ENCODE results near the gene NLGN1.

Gene NLGN1

GRCh38 chr3:173644086-173645082 is 246.8 kb downstream of the NLGN1 start:
- TF ChIP-seq FOXP2 (optimal IDR thresholded peaks at IDR 0.05; ENCODE audit: borderline replicate concordance, extremely low read depth, extremely low read length, insufficient read depth) (no peak), TAF1 (IDR thresholded peaks at IDR 0.05; ENCODE audit: borderline replicate concordance, insufficient read depth, low read length) (no peak), SIN3A (IDR thresholded peaks at IDR 0.05; ENCODE audit: borderline replicate concordance, insufficient read depth, low read length) (no peak), REST (IDR thresholded peaks at IDR 0.05; ENCODE audit: insufficient read depth in 1 of 2, low read depth in 2 of 2, low read length in 2 of 2) (no peak), POLR2AphosphoS5 (IDR thresholded peaks at IDR 0.05; ENCODE audit: low read depth, low read length) (no peak)

GRCh38 chr3:173650596-173650995 is 253.1 kb downstream of the NLGN1 start:
- TF ChIP-seq TAF1 (IDR thresholded peaks at IDR 0.05; ENCODE audit: borderline replicate concordance, insufficient read depth, low read length) (no peak), REST (IDR thresholded peaks at IDR 0.05; ENCODE audit: insufficient read depth in 1 of 2, low read depth in 2 of 2, low read length in 2 of 2) (no peak), POLR2AphosphoS5 (IDR thresholded peaks at IDR 0.05; ENCODE audit: low read depth, low read length) (no peak), SIN3A (IDR thresholded peaks at IDR 0.05; ENCODE audit: borderline replicate concordance, insufficient read depth, low read length) (no peak), FOXP2 (optimal IDR thresholded peaks at IDR 0.05; ENCODE audit: borderline replicate concordance, extremely low read depth, extremely low read length, insufficient read depth) (no peak)

- no peak for TF ChIP-seq POLR2AphosphoS5 (IDR thresholded peaks at IDR 0.05; ENCODE audit: low read depth, low read length)
- TF ChIP-seq REST (IDR thresholded peaks at IDR 0.05; ENCODE audit: insufficient read depth in 1 of 2, low read depth in 2 of 2, low read length in 2 of 2) = no peak
- TF ChIP-seq TAF1 (IDR thresholded peaks at IDR 0.05; ENCODE audit: borderline replicate concordance, insufficient read depth, low read length) = no peak
- no peak for TF ChIP-seq SIN3A (IDR thresholded peaks at IDR 0.05; ENCODE audit: borderline replicate concordance, insufficient read depth, low read length)
- no peak for TF ChIP-seq FOXP2 (optimal IDR thresholded peaks at IDR 0.05; ENCODE audit: borderline replicate concordance, extremely low read depth, extremely low read length, insufficient read depth)
Measured at GRCh38 chr3:173652093-173652492, 254.5 kb downstream of the NLGN1 start.

- TF ChIP-seq POLR2AphosphoS5 (IDR thresholded peaks at IDR 0.05; ENCODE audit: low read depth, low read length) (no peak), FOXP2 (optimal IDR thresholded peaks at IDR 0.05; ENCODE audit: borderline replicate concordance, extremely low read depth, extremely low read length, insufficient read depth) (no peak), TAF1 (IDR thresholded peaks at IDR 0.05; ENCODE audit: borderline replicate concordance, insufficient read depth, low read length) (no peak), REST (IDR thresholded peaks at IDR 0.05; ENCODE audit: insufficient read depth in 1 of 2, low read depth in 2 of 2, low read length in 2 of 2) (no peak), SIN3A (IDR thresholded peaks at IDR 0.05; ENCODE audit: borderline replicate concordance, insufficient read depth, low read length) (no peak)
Measured at GRCh38 chr3:173653781-173654180, 256.2 kb downstream of the NLGN1 start.
